Measurements from ENCODE around the gene PTF1A.
"Not testable (repeated sequence)": the region's sequence is repeated elsewhere in the genome, so short reads cannot be mapped to it uniquely, and the experiment has no call there.

Gene PTF1A

DNA sequence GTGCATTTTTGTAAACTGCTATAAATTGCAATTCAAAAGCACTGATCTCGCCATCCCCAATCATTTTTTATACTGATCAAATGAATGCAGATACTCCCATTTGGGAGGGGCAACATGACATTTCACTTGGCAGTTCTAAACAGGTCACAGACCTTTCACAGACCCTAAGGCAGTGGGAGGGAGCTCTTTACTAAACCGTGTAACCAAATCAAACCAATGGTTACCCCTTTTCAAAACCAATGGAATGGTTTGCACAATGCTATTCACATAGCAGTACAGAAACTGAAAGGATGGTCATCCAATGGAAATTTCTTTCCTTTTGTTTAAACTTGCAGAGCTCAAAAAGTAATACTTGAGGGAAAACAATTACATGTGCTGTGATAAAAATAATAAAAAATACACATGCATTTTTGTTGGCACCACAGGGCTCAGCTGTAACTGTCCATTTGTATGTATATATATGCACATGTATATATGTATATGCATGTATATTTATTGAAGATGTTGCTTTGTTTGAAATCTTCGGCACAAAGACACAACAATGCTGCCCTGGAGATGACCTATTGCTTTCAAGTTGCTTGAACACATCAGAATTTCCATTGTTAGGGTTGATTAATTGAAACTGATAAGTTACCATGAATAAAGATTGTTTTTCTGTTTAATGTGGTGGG lies 14.0 kb downstream of the PTF1A start:
- DNase-seq: no peak

DNA sequence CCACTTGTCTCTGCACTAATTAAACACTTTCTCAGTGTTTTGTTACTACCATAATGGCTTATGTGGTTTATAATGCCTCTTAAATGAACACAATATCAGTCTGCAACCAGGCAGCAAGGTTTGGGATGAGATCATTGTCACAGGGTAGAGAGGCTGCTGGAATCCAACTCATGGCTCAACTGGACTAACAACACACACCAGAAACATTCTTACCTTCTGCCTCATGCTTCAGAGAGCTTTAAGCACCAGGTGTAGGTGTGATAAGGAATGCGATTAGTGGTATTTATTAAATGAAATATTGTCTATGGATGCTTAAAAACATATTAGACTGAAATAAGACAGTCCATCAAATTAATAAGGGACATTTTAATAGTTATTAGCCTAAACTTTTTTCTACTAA lies 25.4 kb downstream of the PTF1A start:
- no peak for DNase-seq

DNA sequence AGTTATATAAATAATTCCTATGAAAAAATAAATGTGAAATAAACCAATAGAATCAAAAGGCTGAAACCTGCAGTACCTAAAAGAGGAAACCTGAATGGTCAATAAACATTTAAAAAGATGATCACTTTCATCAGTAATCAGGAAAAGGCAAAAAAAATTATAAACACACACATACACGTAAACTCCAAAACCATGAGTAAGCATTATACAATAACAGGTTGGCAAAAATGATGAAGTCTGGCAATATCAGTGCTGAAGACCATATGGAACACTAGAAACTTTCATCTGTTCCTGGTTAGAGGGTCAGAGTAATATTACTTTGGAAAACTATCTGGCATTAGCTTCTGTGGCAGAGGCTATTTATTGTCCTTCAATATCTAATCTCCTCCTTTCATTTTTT lies 38.5 kb downstream of the PTF1A start:
- DNase-seq: no peak

DNA sequence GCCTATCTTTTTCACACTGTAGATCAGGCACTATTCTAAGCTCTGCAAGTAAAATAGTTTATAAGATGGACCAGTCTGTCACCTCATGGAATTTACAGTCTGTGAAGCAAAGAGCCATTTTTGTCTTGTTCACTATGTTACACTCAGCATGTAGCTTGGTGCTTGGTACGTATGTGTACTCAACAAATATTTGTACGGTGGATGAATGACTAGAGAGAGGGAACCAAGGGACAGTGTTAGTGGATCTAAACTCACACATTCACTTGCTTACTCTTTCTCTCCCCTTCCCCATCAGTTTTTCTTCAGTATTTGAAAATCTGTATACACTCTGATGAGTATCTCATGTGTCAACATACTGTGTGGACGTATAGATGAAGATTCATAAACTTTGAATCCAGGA lies 45.9 kb downstream of the PTF1A start:
- no peak for DNase-seq

DNA sequence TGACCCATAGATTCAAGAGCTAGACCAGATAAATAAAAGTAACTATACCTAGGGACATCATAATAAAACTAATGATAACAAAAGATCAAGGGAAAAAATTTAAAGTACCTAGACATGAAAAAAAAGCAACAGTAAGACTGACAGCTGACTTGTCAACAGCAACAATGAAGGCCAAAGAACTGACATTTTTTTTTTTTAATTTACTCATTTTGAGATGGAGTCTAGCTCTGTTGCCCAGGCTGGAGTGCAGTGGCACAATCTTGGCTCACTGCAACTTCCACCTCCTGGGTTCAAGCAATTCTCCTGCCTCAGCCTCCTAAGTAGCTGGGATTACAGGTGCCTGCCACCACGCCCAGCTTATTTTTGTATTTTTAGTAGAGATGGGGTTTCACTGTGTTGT lies 49.7 kb downstream of the PTF1A start:
- not testable (repeated sequence) for DNase-seq
